ENCODE data around the gene CCDC107.

Gene CCDC107

GRCh38 chr9:35664531-35665470 lies 6.7 kb downstream of the CCDC107 start, which contains the start of gene ARHGEF39:
Gene ARHGEF39, minus strand, starts transcription at chr9:35665195. Its CDS starts 26 bp downstream, at chr9:35665169.
- DNase-seq = peak; percentile 61 to 79

- no peak for DNase-seq
These were observed 7.4 kb downstream of the CCDC107 start for GRCh38 chr9:35665471-35665818.

- no peak for DNase-seq
These were observed 8.0 kb downstream of the CCDC107 start for GRCh38 chr9:35666045-35666444.

- DNase-seq = no peak
These were observed 8.5 kb downstream of the CCDC107 start for GRCh38 chr9:35666549-35666948.

- no peak for DNase-seq
These were observed 9.8 kb downstream of the CCDC107 start for GRCh38 chr9:35667939-35668338.

GRCh38 chr9:35669331-35670145 lies 11.4 kb downstream of the CCDC107 start:
- peak in 1 of 2 experiments; percentile 5 for DNase-seq

GRCh38 chr9:35673132-35674024 lies 15.3 kb downstream of the CCDC107 start, which contains the start of gene CA9:
Gene CA9, plus strand, starts transcription at chr9:35673928. Its CDS starts 32 bp downstream, at chr9:35673960.
- peak in 1 of 2 experiments; percentile 7 for DNase-seq

- no peak for DNase-seq
These were observed 15.9 kb downstream of the CCDC107 start for GRCh38 chr9:35674025-35674361.

GRCh38 chr9:35675204-35675603 lies 17.1 kb downstream of the CCDC107 start:
- DNase-seq = no peak

GRCh38 chr9:35675732-35676392 lies 17.8 kb downstream of the CCDC107 start:
- DNase-seq = no peak

- DNase-seq = no peak
These were observed 21.0 kb downstream of the CCDC107 start for GRCh38 chr9:35679091-35679490.

GRCh38 chr9:35679766-35680330 lies 21.8 kb downstream of the CCDC107 start:
- no peak for DNase-seq

- no peak for DNase-seq
These were observed 22.4 kb downstream of the CCDC107 start for GRCh38 chr9:35680331-35681105.

GRCh38 chr9:35681341-35682002 lies 23.4 kb downstream of the CCDC107 start:
- DNase-seq = no peak

- DNase-seq = no peak
These were observed 24.0 kb downstream of the CCDC107 start for GRCh38 chr9:35682051-35682450.

GRCh38 chr9:35682520-35683315 lies 24.6 kb downstream of the CCDC107 start:
- no peak for DNase-seq

- no peak for DNase-seq
These were observed 25.2 kb downstream of the CCDC107 start for GRCh38 chr9:35683323-35683722.

GRCh38 chr9:35684921-35685320 lies 26.8 kb downstream of the CCDC107 start:
- no peak for DNase-seq

- no peak for DNase-seq
These were observed 27.4 kb downstream of the CCDC107 start for GRCh38 chr9:35685506-35685905.

Data from SHP77 (cell line).